ENCODE results near the gene EGFL8. TPM values are rescaled to one million over a fixed set of nuclear protein-coding genes. Genes with fewer than 3 reads are reported as not detected.

Gene EGFL8
- total and polyA plus RNA-seq, 2 of the 8 experiments (the other 6 are each of a cell fraction or from before 2014, with no cell fraction given), result 5.0 to 9.2 TPM

DNA sequence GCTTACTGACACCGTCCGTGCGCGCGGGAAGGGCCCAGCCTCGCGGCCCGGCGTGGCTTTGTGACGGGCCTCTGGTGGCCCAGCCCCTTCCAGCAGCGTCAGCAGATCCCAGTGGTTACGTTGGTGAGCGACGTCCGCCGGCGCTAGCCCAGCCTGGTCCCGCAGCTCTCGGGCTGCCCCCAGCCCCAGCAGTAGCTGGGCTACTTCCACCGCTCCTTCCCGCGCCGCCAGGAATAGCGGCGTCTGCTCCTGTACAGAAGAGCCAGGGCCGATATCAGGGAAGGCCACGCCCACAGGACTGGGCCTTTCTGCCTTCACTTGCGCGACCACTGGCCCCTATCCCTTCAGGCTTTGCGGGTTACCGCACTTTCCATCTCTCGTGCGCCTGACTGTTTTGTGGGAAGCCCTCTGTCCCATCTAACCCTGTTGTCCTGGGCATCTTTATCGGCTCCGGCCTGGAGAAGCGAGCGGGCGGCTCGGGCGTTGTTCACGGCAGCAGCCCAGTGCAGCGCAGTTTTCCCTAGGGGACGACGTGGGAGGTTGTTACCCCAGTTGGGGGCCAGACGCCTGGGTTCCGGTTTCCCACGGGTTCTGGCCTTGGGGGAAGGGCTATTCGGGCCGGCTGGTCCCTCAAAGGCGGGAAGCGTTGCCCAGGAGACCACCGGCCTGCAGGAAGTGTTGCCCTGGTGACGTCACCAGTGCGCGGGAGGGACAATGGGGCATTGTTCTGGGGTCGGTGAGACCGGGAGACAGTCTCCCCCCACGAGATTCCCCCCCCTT is 31.7 kb downstream of the EGFL8 start:
- H3K27ac ChIP-seq (ENCODE audit: low read depth, low read length), result peak overlapping the region; percentile 96
- H4K20me1 ChIP-seq (replicated peaks in 1 of 2; ENCODE audit: control insufficient read depth in 1 of 2, insufficient read depth in 2 of 2, low read length in 2 of 2), result no peaks in the 10 kb centered on the region
- peak overlapping the region; percentile 94 for H2BK12ac ChIP-seq (ENCODE audit: low read depth, low read length)
- H3K56ac ChIP-seq (replicated peaks; ENCODE audit: insufficient read length, low read depth, low read length), result peak overlapping the region; percentile 96
- peak overlapping the region; percentile 97 for H4K91ac ChIP-seq (replicated peaks; ENCODE audit: insufficient read length, low read length)
- WGBS, 2 experiments (ENCODE audit: extremely low coverage in 1 of 2, insufficient coverage in 1 of 2, insufficient read length in 1 of 2, insufficient replicate concordance in 2 of 2, low coverage in 1 of 2, low lambda C conversion rate in 2 of 2, missing lambda C conversion rate in 1 of 2), result 1% methylated on average over 58 of the region's 58 CpGs; no CpG with 5 or more reads in 1 of the 2 experiments
- no peaks in the 10 kb centered on the region for H3K9me3 ChIP-seq (ENCODE audit: insufficient read depth in 2 of 2, low read depth in 1 of 2, low read length in 1 of 2)
- H2BK120ac ChIP-seq (replicated peaks; ENCODE audit: low read depth, low read length), result peak overlapping the region; percentile 92
- H2BK20ac ChIP-seq (ENCODE audit: low read length), result peak overlapping the region; percentile 61; the same call in 1 of the 2 replicates
- peak overlapping the region; percentile 98 for H2BK5ac ChIP-seq (ENCODE audit: low read depth, low read length)
- peak overlapping the region; percentile 86 for H3K4ac ChIP-seq (replicated peaks; ENCODE audit: insufficient read length, low read depth, low read length)
- H2AK5ac ChIP-seq (ENCODE audit: low read depth, low read length), result 0 out of 2 replicates have a peak overlapping the region, but pooled peaks have one; percentile 43
- H3K4me2 ChIP-seq (ENCODE audit: insufficient read depth in 1 of 2, low read depth in 2 of 2, low read length in 2 of 2), result peak overlapping the region; percentile 89 to 97
- DNase-seq (ENCODE audit: low read depth in 1 of 2, low spot score in 2 of 2) (peak; percentile 71 to 90), FAIRE-seq (no peak)
- H2AFZ ChIP-seq (ENCODE audit: low read length), result no peak overlapping the region; the same call in 1 of the 2 replicates
- peak overlapping the region; percentile 83 to 98 (median 93) for H3K9ac ChIP-seq (replicated peaks in 1 of 4; ENCODE audit: extremely low read depth in 1 of 4, low read depth in 3 of 4, low read length in 3 of 4)
- H3K79me2 ChIP-seq (ENCODE audit: control insufficient read depth in 1 of 2, insufficient read depth in 2 of 2, low read length in 2 of 2), result no peaks in the 10 kb centered on the region
- no peak overlapping the region for H3K14ac ChIP-seq (ENCODE audit: insufficient read length)
- H3K79me1 ChIP-seq (ENCODE audit: low read depth, low read length), result no peaks in the 10 kb centered on the region; the same call in 1 of the 2 replicates
- no peak overlapping the region for H3K23ac ChIP-seq (ENCODE audit: insufficient read length)
- H3K23me2 ChIP-seq (ENCODE audit: low read depth, low read length), result peaks cover 7% of the 10 kb centered on the region; the same call in 1 of the 2 replicates
- H3K36me3 ChIP-seq (ENCODE audit: control insufficient read depth in 2 of 4, insufficient read depth in 4 of 4, low read length in 3 of 4), result no peaks in the 10 kb centered on the region
- H3K4me3 ChIP-seq (ENCODE audit: extremely low read depth in 1 of 4, insufficient read depth in 2 of 4, low read depth in 3 of 4, low read length in 4 of 4), result peak overlapping the region; percentile 66 to 97 (median 82)
- no peaks in the 10 kb centered on the region for H3K27me3 ChIP-seq (replicated peaks in 1 of 4; ENCODE audit: control insufficient read depth in 3 of 4, extremely low read depth in 1 of 4, insufficient read depth in 3 of 4, low read length in 3 of 4)
- H2BK15ac ChIP-seq (ENCODE audit: low read length), result peak overlapping the region; percentile 89; the same call in 1 of the 2 replicates
- peaks cover 8 to 36% (median 20%) of the 10 kb centered on the region in 4 experiments for H3K4me1 ChIP-seq (replicated peaks in 1 of 4; ENCODE audit: control insufficient read depth in 3 of 4, insufficient read depth in 4 of 4, low read length in 3 of 4)
- H3K18ac ChIP-seq (ENCODE audit: extremely low read depth, low read length), result peak overlapping the region; percentile 97
- H4K5ac ChIP-seq (ENCODE audit: insufficient read length, low read depth, low read length), result peak overlapping the region; percentile 90
- ChIA-PET POLR2A (ENCODE audit: partially characterized antibody) (interaction anchor here (0.6 to 13.3 kb wide), 19 partner anchors 10 to 776 kb away, joined by 3 to 194 read pairs (median 4); partner anchors contain the start of genes AGPAT1, ATF6B, DXO and FKBPL), CTCF (ENCODE audit: partially characterized antibody) (interaction anchor here (0.6 to 2.6 kb wide), 10 partner anchors 16 to 520 kb away, joined by 3 to 9 read pairs (median 3); partner anchors contain the start of gene PRRT1)
- H4K8ac ChIP-seq (ENCODE audit: extremely low read depth, insufficient read depth, low read length), result peak overlapping the region; percentile 98
- TF ChIP-seq KDM4A (IDR thresholded peaks at IDR 0.05; ENCODE audit: low read depth, low read length, severe bottlenecking) (peak; percentile 68), BACH1 (IDR thresholded peaks at IDR 0.05; ENCODE audit: low read length) (no peak; the same call in none of the 2 replicates), CHD2 (IDR thresholded peaks at IDR 0.05; ENCODE audit: low read length) (no peak; the same call in 1 of the 2 replicates), BCL11A (IDR thresholded peaks at IDR 0.05; ENCODE audit: low read depth in 2 of 2, low read length in 2 of 2) (no peak), HDAC2 (IDR thresholded peaks at IDR 0.05; ENCODE audit: borderline replicate concordance in 1 of 2, low read depth in 2 of 2, low read length in 2 of 2) (peak in 1 of 2 experiments; percentile 64; a peak in 1 of 4 replicates), FOSL1 (IDR thresholded peaks at IDR 0.05; ENCODE audit: insufficient read depth, low read depth, low read length) (no peak)
- TF ChIP-seq, protein P1, sequence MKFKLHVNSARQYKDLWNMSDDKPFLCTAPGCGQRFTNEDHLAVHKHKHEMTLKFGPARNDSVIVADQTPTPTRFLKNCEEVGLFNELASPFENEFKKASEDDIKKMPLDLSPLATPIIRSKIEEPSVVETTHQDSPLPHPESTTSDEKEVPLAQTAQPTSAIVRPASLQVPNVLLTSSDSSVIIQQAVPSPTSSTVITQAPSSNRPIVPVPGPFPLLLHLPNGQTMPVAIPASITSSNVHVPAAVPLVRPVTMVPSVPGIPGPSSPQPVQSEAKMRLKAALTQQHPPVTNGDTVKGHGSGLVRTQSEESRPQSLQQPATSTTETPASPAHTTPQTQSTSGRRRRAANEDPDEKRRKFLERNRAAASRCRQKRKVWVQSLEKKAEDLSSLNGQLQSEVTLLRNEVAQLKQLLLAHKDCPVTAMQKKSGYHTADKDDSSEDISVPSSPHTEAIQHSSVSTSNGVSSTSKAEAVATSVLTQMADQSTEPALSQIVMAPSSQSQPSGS (IDR thresholded peaks at IDR 0.05; ENCODE audit: low read length), result no peak; the same call in none of the 2 replicates
- TF ChIP-seq, protein P2, sequence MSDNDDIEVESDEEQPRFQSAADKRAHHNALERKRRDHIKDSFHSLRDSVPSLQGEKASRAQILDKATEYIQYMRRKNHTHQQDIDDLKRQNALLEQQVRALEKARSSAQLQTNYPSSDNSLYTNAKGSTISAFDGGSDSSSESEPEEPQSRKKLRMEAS (IDR thresholded peaks at IDR 0.05), result 0 out of 2 replicates have a peak, but pooled peaks have one; percentile 18

All from H1 (cell line).